ENCODE data around the gene KPNA1.

KPNA1 gene

DNA sequence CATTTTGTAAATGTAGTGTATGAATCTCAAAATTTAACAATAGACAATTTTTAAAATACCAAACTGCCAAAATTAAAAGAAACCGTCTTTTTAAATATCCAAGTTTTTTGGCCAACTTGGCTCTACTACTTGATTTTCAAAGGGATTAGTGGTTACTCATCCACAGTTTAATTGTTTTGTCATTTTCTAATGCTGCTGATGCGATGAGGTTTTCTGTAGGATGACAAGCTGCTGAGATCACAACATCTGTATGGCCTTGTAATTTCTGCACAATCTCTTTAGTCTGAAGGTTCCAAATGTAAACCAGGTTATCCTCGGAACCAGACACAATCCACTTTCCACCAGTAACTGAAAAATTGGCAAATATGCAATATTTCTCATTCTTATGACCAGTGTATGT lies 100.3 kb downstream of the KPNA1 start:
- DNase-seq = no peak

DNA sequence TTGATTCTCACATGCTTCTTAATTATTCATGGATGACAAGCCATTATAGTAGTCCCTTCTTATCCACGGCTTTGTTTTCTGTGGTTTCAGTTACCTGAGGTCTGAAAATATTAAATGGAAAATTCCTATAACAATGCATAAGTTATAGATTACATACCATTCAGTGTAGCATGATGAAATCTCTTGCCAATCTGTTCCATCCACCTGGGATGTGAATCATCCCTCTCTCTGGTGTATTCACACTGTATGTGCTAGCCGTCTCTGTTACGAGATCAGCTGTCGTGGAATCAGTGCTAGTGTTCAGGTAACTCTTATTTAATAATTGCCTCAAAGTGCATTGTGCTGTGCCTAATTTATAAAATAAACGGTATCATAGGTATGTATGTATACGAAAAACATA lies 104.1 kb downstream of the KPNA1 start:
- DNase-seq = no peak

DNA sequence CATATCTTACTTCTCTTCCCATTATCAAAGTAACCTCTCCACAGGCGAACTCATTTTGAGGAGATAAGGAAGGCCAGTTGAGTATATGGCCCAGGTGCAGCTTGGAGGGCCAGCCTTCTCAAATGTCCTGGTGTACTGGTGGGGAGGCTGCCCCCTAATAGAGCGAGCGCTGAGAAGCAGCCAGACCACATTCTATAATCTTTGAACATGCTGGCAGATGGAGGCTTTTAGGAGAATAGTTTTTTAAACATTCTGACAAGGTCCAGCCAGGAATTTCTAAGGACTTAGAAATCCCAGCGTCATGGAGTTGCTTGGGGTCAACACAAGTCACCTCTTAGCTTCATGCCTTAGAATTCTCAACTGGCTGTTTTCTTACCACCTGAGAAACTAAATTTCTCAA lies 104.6 kb downstream of the KPNA1 start:
- no peak for DNase-seq

DNA sequence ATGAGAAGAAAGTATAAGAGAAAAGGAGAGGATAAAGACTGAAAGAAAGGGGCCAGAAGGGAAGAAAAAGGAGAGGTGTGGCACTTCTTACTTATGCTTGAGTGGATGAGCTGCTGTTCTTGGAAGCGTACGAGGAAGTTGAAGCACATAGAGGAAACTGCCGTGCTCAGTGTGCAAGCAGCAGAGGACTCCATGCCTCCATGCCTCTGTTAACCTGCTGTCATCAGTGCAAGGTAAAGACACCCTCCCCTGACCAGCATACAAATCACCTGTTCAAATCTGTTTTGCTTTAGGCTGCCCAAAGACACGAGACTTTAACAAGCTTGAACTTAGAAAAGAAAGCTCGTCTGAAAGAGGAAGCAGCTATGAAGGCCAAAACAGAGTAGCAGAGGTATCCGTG lies 105.3 kb downstream of the KPNA1 start:
- no peak for DNase-seq

DNA sequence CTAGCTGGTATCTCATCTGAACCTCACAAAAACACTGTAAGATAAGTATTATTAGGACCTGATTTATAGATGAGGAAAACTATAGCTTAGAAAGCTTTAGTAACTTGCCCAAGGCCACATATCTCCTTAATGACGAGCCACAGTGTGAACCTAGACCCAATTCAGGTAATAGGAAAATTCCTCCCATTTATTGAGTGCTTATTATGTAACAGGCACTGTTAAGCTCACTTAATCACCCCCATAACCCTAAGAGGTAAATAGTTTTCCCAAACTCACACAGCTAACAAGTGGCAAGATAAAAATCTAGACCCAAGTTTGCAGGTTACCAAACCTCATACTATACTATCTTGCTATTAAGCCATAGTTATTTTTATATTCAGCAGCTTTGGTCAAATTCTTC lies 106.8 kb downstream of the KPNA1 start:
- DNase-seq = no peak

DNA sequence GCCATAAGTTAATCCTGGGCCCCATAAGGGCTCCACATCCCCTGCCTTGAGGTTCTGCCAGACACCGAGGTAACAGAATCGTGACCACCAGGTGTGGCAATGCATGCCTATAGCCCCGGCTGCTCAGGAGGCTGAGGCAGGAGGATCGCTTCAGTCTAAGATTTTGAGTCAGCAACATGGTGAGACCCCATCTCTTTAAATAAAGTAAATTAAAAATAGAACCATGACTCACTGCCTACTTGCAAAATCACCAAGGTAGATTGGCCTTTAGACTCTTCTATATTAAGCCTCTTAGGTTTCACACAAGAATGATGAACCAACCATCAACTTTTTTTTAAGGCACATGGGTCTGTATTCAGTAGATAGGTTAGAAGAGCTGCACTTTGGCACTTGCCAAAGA lies 108.5 kb downstream of the KPNA1 start:
- DNase-seq = no peak

DNA sequence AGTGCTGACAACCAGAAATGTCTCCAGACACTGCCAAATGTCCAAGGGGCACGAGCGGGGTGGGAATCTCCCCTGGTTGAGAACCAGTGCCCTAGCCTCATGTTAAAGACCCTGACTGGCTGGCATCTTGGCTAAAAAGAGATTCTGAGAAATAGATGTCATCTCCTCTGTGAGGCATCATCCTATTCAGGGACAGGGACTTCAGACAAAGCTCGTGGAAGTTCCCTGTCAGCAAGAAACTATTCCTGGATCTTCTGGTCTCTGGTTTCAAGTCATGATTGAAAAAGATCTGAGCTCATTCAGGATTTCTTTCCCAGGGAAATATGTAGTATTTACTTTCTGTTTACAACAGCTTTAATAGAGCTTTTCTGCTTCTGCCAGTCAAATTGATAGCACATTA lies 109.7 kb downstream of the KPNA1 start:
- DNase-seq = no peak

DNA sequence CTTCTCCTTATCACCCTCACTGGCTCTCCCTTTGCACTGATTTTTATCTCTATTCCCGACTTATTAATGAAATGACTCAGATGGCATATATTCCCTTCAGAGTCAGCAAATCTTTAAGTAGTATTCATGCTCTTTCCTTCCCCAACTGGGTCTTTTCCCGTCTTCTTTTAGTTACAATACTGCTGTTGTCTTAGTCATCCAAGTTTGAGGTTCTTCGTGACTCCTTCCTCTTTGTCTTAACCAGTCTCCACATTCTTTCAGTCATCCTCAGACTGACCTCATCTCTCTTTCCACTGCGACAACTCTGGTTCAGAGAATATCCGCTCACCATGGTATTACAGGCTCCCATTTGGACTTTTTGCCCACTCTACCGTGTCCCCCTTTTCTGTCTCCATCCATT lies 111.2 kb downstream of the KPNA1 start:
- no peak for DNase-seq

DNA sequence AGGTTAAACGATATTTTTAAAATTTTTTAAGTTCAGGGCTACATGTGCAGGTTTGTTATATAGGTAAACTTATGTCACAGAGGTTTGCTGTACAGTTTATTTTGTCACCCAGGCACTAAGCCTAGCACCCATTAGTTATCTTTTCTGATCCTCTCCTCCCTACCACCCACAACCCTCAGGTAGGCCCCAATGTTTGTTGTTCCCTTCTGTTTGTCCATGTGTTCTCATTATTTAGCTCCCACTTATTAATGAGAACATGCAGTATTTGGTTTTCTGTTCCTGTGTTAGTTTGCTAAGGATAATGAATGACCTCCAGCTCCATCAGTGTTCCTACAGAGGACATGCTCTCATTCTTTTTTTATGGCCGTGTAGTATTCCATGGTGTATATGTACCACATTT lies 115.8 kb downstream of the KPNA1 start:
- no peak for DNase-seq

DNA sequence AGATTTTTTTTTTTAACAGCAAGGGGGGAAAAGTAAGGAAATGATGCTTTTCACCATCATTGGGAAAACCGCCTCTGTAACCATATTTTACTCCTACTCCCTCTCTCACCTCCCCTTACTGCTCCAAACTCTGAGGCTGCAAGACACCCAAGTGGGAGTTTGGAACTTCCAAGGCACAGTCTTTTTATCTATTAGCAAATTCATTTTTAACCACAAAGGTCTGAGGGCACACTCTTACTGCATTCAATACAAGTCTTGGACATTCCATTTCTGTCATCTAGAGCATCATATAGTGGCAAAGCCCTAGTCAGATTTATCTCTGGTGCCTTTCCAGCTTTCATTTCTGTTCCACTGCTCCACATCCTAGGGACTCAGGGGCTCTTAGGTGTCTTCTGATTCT lies 117.5 kb downstream of the KPNA1 start:
- no peak for DNase-seq

DNA sequence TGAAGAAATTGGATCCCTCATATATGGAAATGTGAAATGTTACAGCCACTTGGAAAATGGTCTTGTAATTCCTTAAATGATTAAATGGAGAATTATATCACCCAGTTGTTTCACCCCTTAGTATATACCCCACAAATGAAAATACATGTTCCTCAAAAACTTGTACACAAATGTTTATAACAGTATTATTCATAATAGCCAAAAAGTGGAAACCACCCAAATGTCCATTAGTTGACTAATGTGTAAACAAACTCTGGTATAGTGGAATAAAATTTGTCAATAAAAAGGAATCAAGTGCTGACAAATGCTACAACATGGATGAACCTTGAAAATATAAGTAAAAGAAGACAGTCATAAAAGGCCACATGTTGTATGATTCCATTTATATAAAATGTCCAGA lies 118.2 kb downstream of the KPNA1 start:
- DNase-seq = no peak

DNA sequence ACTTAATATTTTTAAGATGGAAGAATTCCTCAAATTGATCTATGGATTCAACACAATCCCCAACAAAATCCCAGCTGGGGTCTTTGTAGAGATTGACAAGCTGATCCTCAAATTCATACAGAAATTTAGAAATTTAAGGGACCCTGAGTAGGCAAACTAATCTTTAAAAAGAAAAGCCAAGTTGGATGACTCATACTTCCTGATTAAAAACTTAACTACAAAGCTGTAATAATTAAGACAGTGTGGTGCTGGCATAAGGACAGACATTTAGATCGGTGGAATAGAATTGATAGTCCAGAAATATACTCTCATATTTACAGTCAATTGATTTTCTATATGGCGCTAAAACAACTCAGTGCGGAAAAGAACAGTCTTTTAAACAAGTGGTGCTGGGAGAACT lies 119.2 kb downstream of the KPNA1 start:
- no peak for DNase-seq

DNA sequence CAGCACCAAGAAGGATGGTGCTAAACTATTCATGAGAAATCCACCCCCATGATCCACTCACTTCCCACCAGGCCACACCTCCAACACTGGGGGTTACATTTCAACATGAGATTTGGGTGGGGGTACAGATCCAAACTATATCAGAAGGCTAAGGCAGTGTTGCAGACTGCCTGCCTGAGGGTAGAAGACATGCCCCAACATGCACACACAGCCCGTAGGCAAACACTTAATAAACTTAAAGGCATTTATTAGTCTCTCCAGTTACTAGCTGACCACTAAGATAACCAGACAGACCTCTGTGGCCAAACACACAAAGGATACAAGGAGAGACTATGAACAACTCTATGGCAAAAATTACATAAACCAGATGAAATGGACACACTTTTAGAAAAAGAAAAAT lies 120.6 kb downstream of the KPNA1 start:
- no peak for DNase-seq

DNA sequence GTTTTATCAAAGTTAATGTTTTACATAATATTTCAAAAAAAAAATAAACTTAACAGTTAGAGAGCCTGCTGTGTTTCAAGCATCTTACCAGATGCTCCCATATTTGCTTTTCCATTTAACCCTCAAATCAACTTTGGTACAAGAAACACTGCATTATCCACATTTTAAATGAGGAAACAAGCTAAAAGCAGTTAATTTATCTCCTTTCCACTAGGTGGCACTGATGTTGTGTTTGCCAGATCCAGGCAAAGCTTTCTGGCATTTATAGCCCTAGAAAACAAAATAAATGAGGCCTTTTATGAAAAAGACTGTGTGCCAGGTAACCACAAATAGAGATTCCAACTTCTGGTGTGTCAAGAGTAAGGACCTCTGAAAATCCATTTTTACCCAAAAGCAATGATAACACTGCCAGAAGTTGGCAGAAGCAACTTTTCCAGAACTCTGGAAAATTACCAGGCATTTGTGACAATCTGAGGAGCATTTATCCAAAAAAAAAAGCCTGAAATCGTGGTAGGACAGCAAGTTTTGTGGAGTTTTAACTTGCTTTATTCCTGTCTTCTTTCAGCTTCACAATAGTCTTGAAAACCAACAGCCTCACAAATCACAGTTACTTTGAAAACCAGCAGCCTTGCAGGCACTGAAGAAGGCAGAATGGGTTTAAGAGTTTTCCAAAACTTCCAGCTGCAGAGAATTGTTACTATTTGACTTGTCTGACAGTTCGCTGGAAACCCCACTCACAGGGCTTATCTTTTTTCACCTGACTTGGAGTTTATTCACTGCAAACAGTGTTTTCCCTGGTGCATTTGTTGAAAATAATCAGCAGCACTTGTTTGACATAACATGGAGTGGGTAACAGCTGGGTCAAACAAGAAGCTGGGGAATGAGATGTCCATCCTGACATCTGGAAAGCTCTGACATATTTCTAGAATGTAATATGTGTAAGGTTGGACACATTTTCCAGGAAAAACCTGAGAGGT lies 121.6 kb downstream of the KPNA1 start:
- peak in 1 of 5 donors; percentile 56 for DNase-seq

DNA sequence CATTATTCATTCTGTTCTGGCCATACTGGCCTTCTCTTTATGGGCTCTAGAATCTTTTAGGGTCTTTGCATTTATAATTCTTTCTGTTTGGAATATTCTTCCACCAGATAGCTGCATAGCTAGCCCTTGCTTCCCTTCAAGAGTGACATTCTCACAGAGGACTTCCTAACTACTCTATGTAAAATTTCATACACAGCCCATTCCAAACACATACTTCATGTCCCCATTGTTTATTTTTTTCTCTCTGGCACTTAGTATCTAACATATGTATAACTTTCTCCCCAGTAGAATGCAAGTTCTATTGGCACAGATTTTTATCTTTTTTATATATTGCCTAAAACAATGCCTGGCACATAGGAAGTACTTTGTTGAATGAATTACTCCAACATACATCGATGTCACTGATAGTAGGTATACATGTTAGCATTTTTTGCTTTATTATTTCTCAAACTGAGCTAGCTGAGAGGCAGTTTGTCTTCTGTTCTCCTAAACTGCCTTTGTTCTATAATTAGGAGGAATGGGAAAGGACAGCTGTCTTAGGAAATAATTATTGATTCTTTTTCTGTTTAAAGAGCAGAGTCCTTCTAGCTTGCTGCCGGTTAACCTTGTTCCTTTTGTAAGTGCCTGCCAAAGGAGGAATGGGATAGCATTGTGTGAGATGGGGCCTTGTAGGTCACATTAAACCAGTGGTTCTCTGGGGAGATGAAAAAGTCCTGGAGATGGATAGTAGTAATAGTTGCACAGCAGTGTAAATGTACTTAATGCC lies 122.9 kb downstream of the KPNA1 start:
- no peak for DNase-seq

DNA sequence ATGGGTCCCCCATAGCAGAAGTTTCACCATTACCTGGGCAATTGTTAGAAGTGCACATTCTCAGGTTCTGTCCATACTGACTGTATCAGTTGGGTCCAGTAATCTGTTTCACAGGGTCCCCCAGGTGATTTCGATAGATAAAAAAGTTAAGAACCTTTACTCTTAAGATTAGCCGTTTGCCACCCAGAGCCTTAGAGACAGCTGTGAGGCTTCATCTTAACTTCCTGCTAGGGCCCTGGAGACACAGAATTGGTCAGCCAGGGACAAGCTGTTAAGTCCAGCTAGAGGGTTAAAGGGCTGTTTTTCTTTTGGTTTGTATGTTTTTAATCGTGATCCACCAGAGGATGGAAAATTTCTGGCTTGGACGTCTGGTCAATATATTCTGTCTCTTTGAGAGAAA lies 124.1 kb downstream of the KPNA1 start:
- DNase-seq = no peak

DNA sequence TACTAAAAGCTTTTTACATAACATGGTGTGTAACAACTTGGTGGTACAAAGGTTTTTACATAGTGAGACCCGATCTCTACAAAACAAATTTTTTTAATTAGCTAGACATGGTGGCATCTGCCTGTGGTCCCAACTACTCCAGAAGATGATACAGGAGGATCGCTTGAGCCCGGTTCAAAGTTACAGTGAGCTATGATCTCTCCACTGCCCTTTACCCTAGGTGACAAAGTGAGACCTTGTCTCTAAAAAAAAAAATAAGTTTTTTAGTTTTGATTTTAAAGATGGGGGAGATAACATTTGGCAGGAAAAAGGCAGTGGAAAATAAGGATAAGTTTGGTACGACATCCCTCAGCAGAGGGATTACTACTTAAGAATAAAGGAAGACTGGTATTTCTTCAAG lies 124.8 kb downstream of the KPNA1 start:
- DNase-seq = no peak

DNA sequence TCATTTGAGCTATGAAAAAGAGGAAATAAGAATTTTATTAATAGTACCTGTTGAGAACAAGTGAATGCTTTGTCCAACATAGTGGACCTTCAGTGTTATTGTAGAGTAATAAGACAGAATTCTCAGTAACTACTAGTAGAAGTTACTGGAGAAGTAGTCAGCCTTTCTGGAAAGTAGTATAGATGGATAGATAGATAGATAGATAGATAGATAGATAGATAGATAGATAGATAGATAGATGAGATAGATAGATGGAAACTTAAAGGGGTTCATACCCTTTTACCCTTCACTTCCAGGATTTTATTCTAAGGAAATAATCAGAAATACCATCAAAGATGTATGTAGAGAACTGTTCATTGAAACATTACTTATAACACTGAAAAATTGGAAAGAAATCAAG lies 125.5 kb downstream of the KPNA1 start:
- no peak for DNase-seq

DNA sequence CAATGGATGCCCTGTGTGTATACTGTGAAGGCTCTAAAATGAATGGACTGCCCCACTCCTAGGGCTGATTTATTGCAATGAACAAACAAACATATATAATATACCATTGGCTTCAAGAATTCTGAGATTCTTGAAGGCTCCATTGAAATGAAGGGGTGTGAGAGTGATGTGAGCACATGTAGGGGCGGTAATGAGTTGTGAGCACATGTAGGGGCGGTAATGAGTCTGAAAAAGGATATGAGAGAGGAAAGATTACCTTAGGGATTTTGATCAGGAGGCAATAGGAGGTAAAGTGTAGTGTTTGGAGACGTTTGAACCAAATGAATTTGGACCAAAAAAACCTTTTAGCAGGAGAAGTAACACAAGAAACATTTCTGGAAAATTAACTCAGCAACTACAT lies 127.0 kb downstream of the KPNA1 start:
- DNase-seq = no peak

DNA sequence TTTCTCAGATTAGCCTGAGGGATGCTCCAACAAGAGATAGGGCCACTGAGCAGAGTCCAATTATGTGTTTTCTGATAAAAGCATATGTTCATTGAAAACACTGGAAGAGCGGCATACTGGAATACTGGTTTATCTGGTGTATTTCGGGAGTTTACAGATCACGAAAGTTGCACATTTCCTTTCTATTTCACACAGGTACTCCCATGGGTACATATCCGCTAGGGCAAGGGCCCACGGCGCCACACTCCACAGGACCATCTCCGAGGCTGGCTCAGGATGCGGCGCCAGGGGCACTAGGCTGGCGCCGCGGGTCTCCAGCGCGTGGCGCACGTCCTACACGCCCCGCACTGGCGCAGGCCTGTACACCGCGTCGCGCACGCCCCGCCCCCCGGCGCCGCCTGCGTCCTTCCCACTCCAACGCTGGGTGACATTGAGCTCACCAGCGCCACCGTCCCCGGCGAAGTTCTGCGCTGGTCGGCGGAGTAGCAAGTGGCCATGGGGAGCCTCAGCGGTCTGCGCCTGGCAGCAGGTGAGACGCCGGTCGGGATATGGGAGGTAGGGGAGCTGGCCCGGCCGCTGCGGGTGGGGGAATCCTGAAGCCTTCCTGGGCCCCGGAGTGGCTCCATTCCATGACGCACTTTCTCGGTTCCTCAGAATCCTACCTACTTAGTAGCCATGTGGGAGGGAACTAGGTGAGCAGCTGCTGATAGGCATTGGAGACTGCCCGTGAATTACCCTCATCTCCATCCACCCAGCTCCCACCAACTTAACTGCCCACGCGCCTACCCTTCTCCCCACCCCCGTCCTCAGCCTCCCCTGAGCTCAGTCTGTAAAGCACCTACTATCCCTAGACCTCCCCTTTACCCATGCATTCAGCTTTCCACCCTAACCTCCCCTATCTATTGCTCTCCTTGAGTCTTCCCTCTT lies 130.7 kb downstream of the KPNA1 start, which contains the start of gene FAM162A:
FAM162A (plus strand) TSS at position 412 of the 927 bp plus-strand sequence; CDS start at position 496, 84 bp downstream.
- DNase-seq = peak; percentile 83 to 97 (median 89)

DNA sequence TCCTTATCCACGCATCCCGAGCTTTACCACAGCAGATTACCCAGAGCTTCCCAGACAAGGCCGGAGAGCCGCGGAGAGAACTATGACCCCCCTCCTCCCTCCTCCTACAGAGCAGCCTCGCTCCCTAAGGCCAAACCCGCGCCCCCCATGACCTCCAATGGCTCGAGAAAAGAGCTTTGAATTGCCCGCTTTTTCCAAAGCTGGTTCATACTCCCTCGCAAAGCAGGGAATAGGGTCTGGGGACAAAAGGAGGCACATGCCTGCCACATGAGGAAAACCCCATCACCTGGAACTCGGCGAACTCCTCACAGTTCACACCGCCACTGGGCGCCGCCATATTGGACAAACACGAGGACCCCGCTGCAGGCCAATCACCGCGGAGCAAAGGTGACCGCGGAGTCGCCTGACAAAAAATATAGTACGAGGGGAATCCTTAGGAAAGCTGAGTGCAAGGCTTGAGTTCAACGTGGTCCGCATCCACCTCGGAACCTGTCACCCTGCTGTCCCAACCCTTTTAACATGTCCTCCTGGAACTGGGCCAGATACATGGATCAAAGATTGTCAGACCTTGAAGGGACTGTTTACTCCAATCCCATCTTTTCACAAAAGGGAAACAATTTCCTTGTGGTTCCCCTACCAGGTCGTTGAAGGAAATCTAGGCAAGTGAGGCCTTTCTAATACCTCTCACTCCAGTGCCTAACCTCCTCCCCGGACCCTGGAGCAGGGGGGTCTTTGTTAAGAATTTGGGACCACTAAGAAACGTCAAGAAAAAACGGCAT lies 131.7 kb downstream of the KPNA1 start, which contains the start of gene MIX23:
MIX23 (minus strand) TSS at position 344 of the 779 bp plus-strand sequence; CDS start at position 337, 7 bp downstream.
- DNase-seq = peak; percentile 67 to 82 (median 77)

DNA sequence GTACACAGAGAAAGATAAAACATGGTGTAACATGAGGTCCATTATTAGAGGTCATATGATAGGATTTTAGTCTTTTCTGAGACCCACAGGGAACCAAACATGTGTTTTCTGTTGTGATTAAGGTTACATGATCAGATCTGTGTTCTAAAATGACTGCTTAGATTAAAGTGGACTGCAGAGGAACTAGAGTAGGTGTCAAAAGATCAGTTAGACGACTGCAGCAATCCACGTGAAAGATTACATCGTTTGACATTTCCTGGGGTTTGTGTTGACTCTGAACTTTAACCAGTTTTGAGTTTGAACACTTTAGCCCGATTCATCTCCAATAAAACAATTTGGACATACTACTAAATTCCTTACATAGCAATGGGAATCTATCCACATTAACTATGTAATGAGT lies 136.8 kb downstream of the KPNA1 start:
- DNase-seq = peak in 1 of 5 donors; percentile 74

All from T-helper 1 cell (primary cell).